Measurements from ENCODE around the gene ALK. TPM values are rescaled to one million over a fixed set of nuclear protein-coding genes. Genes with fewer than 3 reads are reported as not detected.
A peak's percentile ranks its signal among the peaks of the same experiment; 100 is the strongest.

The ALK gene
- total RNA-seq, 1 donor: under 0.01 TPM

GRCh38 chr2:29311458-29311857 lies 609.9 kb downstream of the ALK start:
- no peak for DNase-seq (ENCODE audit: low read depth in 2 of 3, low spot score in 2 of 3)

GRCh38 chr2:29310650-29311348 lies 610.6 kb downstream of the ALK start:
- DNase-seq (ENCODE audit: low read depth in 2 of 3, low spot score in 2 of 3): no peak

GRCh38 chr2:29309090-29310029 lies 612.0 kb downstream of the ALK start:
- peak in 2 of 3 donors; percentile 63 to 79 for DNase-seq (ENCODE audit: low read depth in 2 of 3, low spot score in 2 of 3)

DNA sequence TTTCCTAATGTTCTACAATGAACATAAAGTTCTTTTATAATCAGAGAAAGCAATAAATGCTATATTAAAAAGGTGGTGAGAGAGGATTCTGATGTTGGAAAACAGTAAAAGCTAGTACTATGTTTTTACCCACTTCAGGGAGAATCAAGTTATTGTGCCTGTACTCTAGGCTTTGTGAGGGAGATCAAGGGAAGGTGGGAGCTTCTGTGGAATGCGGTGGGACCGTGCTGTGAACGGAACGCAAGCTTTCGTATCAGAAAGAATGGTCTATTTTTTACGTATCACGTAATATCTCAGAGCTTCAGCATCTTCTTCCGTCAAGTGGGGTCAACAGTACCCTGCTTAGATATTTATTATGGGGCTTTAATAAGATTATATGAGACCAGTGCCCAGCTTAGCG lies 613.0 kb downstream of the ALK start:
- no peak for DNase-seq (ENCODE audit: low read depth in 2 of 3, low spot score in 2 of 3)

DNA sequence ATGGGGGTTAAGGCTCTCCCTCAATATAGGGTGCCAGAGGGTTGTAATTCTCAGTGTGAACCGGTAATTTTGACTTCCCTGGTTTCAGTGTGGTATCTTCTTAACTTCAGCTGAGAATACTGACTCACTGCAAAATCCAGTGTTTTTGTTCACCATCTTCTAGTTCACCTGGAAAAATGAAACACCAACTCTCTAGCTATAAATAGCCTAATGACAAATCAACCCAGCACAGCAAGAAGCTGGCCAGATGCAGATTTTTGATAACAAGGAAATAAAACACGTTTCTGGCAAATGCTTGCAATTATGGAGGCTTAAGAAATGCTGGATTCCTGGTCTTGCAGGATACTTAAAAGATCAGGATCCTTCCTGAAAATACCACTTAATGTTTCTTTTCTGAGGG lies 613.9 kb downstream of the ALK start:
- peak in 1 of 3 donors; percentile 37 for DNase-seq (ENCODE audit: low read depth in 2 of 3, low spot score in 2 of 3)

- DNase-seq (ENCODE audit: low read depth in 2 of 3, low spot score in 2 of 3): no peak
These were observed 615.6 kb downstream of the ALK start for GRCh38 chr2:29305762-29306161.

DNA sequence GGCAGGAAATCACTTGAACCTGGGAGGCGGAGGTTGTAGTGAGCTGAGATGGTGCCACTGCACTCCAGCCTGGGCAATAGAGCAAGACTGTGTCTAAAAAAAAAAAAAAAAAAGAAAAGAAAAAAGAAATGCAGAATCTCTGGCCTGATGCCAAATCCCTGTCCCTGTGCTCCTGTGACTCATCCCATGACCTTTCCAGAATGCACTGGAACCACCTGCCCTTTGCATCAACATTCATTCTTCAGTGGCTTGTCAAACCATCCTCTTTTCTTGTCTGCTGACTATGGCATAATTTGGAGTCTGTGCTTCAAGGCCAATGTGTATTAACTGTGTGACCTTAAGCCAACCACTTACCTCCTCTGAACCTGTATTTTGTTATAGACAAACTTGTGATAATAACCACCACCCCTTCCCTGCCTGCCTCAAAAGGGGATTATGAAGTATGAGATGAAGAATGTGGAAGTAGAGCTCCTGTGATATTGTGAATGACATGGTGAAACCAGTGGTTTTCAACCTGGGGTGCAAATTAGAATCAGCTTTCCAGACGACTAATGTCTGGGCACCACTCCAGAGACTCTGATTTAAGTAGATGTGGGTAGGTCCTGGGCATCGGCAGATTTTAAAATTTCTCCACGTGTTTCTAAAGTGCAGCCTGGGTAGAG lies 616.9 kb downstream of the ALK start:
- no peak for DNase-seq (ENCODE audit: low read depth in 2 of 3, low spot score in 2 of 3)

DNA sequence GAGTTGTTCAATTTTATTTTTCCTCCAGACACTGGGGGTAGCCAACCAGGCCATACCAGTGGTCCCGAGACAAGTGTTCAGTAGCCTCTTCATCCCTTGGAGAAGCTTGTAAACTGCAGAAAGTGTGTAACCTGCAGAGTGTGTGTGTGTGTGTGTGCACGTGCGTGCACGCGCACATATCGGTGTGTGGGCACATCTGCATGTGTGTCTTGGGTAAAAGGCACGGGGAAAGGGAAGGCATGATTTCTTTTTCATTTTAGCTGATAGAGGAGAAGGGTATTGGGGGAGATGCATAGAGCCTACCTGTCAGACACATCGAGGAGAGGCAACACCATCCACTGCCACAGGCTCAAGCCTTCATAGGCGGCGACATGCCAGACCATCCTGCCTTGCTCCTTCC lies 624.8 kb downstream of the ALK start:
- no peak for DNase-seq (ENCODE audit: low read depth in 2 of 3, low spot score in 2 of 3)

DNA sequence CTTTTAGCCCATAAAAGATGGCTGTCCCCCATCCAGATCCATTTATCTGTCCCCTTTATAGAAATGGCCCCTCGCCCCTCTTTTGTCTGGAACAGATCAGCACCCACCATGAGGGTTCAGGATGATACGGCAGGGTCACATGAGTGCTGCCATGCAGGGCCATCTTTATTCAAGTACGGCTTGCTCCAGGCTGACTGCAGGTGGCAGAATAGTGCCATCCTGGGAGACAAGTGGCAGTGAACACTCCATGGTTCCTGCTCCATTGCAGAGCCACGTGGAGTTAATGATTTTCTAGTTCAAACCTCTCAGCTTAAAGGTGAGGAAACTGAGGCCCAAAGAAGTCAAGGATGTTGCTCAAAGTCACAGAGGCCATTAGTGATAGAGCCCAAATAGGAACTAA lies 625.5 kb downstream of the ALK start:
- peak in 1 of 3 donors; percentile 60 for DNase-seq (ENCODE audit: low read depth in 2 of 3, low spot score in 2 of 3)

- peak in 1 of 3 donors; percentile 52 for DNase-seq (ENCODE audit: low read depth in 2 of 3, low spot score in 2 of 3)
These were observed 627.5 kb downstream of the ALK start for GRCh38 chr2:29293830-29294438.

- no peak for DNase-seq (ENCODE audit: low read depth in 2 of 3, low spot score in 2 of 3)
These were observed 630.9 kb downstream of the ALK start for GRCh38 chr2:29290293-29291047.

DNA sequence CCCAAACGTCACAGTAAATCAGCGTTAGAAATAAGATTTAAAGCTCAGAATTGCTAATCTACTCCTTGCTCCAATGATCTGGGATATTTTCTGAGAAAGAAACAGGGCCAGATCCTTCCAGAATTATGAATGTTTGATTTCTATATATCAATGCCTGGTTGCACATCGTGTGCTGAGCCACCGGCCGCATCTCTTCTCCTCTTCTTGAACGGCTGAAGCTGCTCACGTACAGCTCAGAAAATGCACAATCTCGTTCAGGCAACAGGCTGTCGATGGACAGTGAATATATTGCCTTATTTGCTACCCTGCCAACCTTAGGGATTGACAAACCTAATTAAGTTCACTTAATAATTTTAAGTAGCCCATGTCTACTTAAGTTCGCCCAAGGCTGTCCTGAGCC lies 636.7 kb downstream of the ALK start:
- DNase-seq (ENCODE audit: low read depth in 2 of 3, low spot score in 2 of 3): no peak

- DNase-seq (ENCODE audit: low read depth in 2 of 3, low spot score in 2 of 3): no peak
These were observed 639.5 kb downstream of the ALK start for GRCh38 chr2:29281916-29282247.

- no peak for DNase-seq (ENCODE audit: low read depth in 2 of 3, low spot score in 2 of 3)
These were observed 640.1 kb downstream of the ALK start for GRCh38 chr2:29281086-29281915.

GRCh38 chr2:29278966-29279365 lies 642.4 kb downstream of the ALK start:
- no peak for DNase-seq (ENCODE audit: low read depth in 2 of 3, low spot score in 2 of 3)

DNA sequence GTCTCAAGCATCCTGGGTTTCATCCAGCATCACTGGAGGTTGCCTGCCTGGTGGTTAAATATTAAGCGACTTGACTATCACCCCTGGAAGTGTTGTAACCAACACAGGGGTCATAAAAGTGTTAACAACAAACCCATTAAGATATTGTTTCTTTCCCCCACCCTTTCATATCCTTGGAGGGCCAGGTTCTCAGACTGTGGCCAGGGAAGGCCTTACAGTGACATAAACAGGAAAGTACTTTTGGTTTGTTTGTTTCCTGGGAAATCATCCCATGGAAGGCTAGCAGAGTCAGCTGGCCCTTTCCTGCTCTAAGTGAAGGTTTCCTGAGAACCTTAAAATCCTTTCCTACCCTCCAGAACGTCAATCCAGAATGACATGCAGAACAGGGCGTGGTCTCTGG lies 645.2 kb downstream of the ALK start:
- no peak for DNase-seq (ENCODE audit: low read depth in 2 of 3, low spot score in 2 of 3)

GRCh38 chr2:29275186-29275585 lies 646.2 kb downstream of the ALK start:
- DNase-seq (ENCODE audit: low read depth in 2 of 3, low spot score in 2 of 3): no peak

DNA sequence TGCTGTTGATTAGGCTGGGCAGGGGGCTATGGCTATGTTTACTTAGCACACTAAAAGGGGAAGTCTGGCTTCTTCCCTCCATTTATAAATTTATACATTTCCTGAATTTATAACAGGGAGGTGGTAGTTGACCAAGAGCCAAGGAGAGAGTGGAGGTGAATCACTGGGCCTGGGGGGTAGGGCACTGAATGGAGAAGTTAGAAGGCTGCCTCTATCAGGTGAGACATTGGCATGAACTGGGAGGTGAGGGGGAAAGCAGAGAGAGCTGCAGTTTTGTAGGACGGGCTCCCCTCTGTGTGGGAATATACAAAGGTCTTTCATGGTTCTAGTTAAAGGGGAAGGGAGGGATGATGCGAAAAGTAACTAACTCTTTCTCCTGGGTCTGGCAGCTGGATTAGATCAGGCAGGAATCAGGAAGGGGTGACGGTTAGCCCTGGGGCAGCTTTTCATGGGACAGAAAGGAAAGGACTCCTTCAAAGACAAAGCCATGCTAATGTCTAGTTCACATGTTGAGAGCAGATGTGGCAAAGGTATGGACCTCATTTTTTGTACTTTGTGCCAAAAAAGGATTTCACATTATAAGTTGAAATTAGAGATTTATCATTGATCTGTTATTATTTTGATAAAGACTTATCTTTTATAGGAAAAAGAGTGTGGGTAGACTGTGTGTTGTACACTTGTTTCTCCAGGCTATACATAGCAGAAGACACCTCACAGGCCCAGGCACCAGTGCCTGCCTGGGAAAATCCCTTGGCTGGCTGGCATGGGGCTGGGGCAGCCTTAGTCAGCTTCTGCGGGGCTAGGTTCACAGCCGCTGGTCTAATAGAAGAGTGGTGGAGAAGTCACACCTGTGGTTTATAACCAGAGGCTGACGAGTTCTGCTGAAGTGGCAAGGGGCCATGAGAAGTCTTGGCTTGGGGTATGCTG lies 647.4 kb downstream of the ALK start:
- peak in 2 of 3 donors; percentile 13 to 52 for DNase-seq (ENCODE audit: low read depth in 2 of 3, low spot score in 2 of 3)

Data from hematopoietic multipotent progenitor cell (in vitro differentiated cells).